GM12878 (cell line): ENCODE data around the gene AGER. TPM values are rescaled to one million over a fixed set of nuclear protein-coding genes. Genes with fewer than 3 reads are reported as not detected.
A peak's percentile ranks its signal among the peaks of the same experiment; 100 is the strongest.

Source experiments
- ATAC-seq: fragments of 200-7000 bp; cut with Tn5 transposase; 3 replicates; pipeline ENCODE4 v1.9.1; 2020; ENCODE audit warnings: mild to moderate bottlenecking, moderate library complexity
- BruUV-seq: library from RNA; stranded (reverse); fragments of 400-500 nt; replicated peaks from 2 replicates; lab custom pipeline; 2021; lab: Mats Ljungman, UMichigan
- CTCF ChIA-PET: fragments of 300-600 bp; sonication (Branson Sonifier 250); formaldehyde crosslinking; extraction: SDS; loops from one replicate; lab custom pipeline; 2021; ENCODE audit warnings: inconsistent platforms; lab: Yijun Ruan, JAX
- POLR2A ChIA-PET: fragments of 350-600 bp; formaldehyde crosslinking; extraction: SDS; loops from one replicate; lab custom pipeline; 2021; ENCODE audit warnings: inconsistent platforms; lab: Charles Lee
- RAD21 ChIA-PET: fragments of 300-600 bp; sonication (Branson Sonifier 250); formaldehyde crosslinking; loops from one replicate; lab custom pipeline; 2023; ENCODE audit warnings: antibody characterized with exemption; ENCODE audit not compliant: unreplicated experiment; lab: Charles Lee
- SMC1A ChIA-PET: fragments of 300-600 bp; sonication (Branson Sonifier 250); formaldehyde crosslinking; loops from one replicate; lab custom pipeline; 2023; ENCODE audit not compliant: unreplicated experiment, uncharacterized antibody; lab: Charles Lee
- DNase-seq: peaks from one replicate; pipeline ENCODE4 v3.0.0-alpha.2; 2011; ENCODE audit warnings: low read depth, low spot score
- FAIRE-seq: peaks from 3 replicates; lab custom pipeline; 2011; peaks lifted over from hg19 to GRCh38; lab: Jason Lieb, UNC
- H2AFZ ChIP-seq: 2 replicates; pipeline ENCODE4 v1.6.0; 2011; ENCODE audit warnings: low read depth, low read length, control low read depth; ENCODE audit not compliant: control insufficient read depth
- H3K27ac ChIP-seq: 2 replicates; pipeline ENCODE4 v1.5.1; 2011; ENCODE audit warnings: control low read depth; ENCODE audit not compliant: control insufficient read depth, insufficient read depth
- H3K27me3 ChIP-seq, 2 experiments: replicated peaks in 1 of 2; 2 replicates each; pipeline versions ENCODE4 v1.6.0 to v1.6.1; 2011; ENCODE audit warnings: low read length in 1 of 2; ENCODE audit not compliant: control insufficient read depth in 2 of 2, insufficient read depth in 2 of 2
- H3K36me3 ChIP-seq, 2 experiments: 2 replicates each; pipeline ENCODE4 v1.5.1; 2011; ENCODE audit warnings: low read length in 1 of 2; ENCODE audit not compliant: control insufficient read depth in 2 of 2, insufficient read depth in 2 of 2
- H3K4me1 ChIP-seq: 2 replicates; pipeline ENCODE4 v1.6.1; 2011; ENCODE audit warnings: mild to moderate bottlenecking, low read length, moderate library complexity, mixed read lengths; ENCODE audit not compliant: control insufficient read depth, insufficient read depth
- H3K4me2 ChIP-seq: 2 replicates; pipeline ENCODE4 v1.6.0; 2011; ENCODE audit warnings: control low read depth; ENCODE audit not compliant: control insufficient read depth, insufficient read depth
- H3K4me3 ChIP-seq: fragments of 200-600 bp; sonication (generic); 2 replicates; pipeline ENCODE4 v1.5.1; 2016
- H3K79me2 ChIP-seq: 2 replicates; pipeline ENCODE4 v1.6.0; 2011; ENCODE audit warnings: low read length; ENCODE audit not compliant: control insufficient read depth, insufficient read depth
- H3K9ac ChIP-seq: 2 replicates; pipeline ENCODE4 v1.8.0; 2011; ENCODE audit warnings: low read length, control low read depth, mixed read lengths; ENCODE audit not compliant: control insufficient read depth, insufficient read depth
- H3K9me3 ChIP-seq: replicated peaks from 3 replicates; pipeline ENCODE4 v1.5.1; 2011; ENCODE audit warnings: mild to moderate bottlenecking, low read length; ENCODE audit not compliant: control insufficient read depth, insufficient read depth
- H4K20me1 ChIP-seq: 2 replicates; pipeline ENCODE4 v1.6.0; 2011; ENCODE audit not compliant: control insufficient read depth, insufficient read depth
- ELK1 ChIP-seq: IDR thresholded peaks from 2 replicates; pipeline ENCODE4 v1.6.1; 2012; ENCODE audit warnings: low read depth, low read length, improper control_type of control experiment
- EZH2 ChIP-seq: IDR thresholded peaks from 2 replicates; pipeline ENCODE4 v1.6.1; 2012; ENCODE audit warnings: low read depth, mild to moderate bottlenecking, control low read depth, inconsistent platforms, low read length, borderline replicate concordance; ENCODE audit not compliant: control insufficient read depth
- GATAD2B ChIP-seq: fragments of 450-650 bp; conservative IDR thresholded peaks from 2 replicates; pipeline ENCODE4 v1.6.1; 2017; ENCODE audit warnings: low read depth, mild to moderate bottlenecking, moderate library complexity
- HCFC1 ChIP-seq: fragments of 150-350 bp; IDR thresholded peaks from 2 replicates; pipeline ENCODE4 v1.6.1; 2014; ENCODE audit warnings: low read length
- IKZF1 ChIP-seq: fragments of 450-650 bp; conservative IDR thresholded peaks from 2 replicates; pipeline ENCODE4 v1.6.1; 2017; ENCODE audit warnings: antibody characterized with exemption, mild to moderate bottlenecking
- JUND ChIP-seq: IDR thresholded peaks from 2 replicates; pipeline ENCODE4 v1.6.1; 2012; ENCODE audit warnings: low read depth, mild to moderate bottlenecking, low read length, improper control_type of control experiment, moderate library complexity
- NR2C2 ChIP-seq: IDR thresholded peaks from 2 replicates; pipeline ENCODE4 v1.6.1; 2011; ENCODE audit warnings: borderline replicate concordance, low read depth; ENCODE audit not compliant: control insufficient read depth, insufficient read length
- NRF1 ChIP-seq: conservative IDR thresholded peaks from 2 replicates; pipeline ENCODE4 v1.6.1; 2011; ENCODE audit warnings: mild to moderate bottlenecking, low read depth, low read length, improper control_type of control experiment
- POLR2AphosphoS2 ChIP-seq: IDR thresholded peaks from 2 replicates; pipeline ENCODE4 v1.6.1; 2011; ENCODE audit warnings: low read depth, mild to moderate bottlenecking, low read length, improper control_type of control experiment, moderate library complexity
- POU2F2 ChIP-seq: IDR thresholded peaks from 3 replicates; pipeline ENCODE4 v1.6.1; 2011; ENCODE audit warnings: low read depth, mild to moderate bottlenecking, low read length, borderline replicate concordance
- RELB ChIP-seq: fragments of 450-650 bp; IDR thresholded peaks from 2 replicates; pipeline ENCODE4 v1.6.1; 2017; ENCODE audit warnings: low read depth, mild to moderate bottlenecking, moderate library complexity
- SIN3A ChIP-seq: IDR thresholded peaks from 2 replicates; pipeline ENCODE4 v1.6.1; 2012; ENCODE audit warnings: low read depth, low read length, improper control_type of control experiment
- SMC3 ChIP-seq: IDR thresholded peaks from 2 replicates; pipeline ENCODE4 v1.6.1; 2011; ENCODE audit warnings: low read length, improper control_type of control experiment, borderline replicate concordance
- TBL1XR1 ChIP-seq: IDR thresholded peaks from 2 replicates; pipeline ENCODE4 v1.6.1; 2012; ENCODE audit warnings: low read depth, low read length, improper control_type of control experiment
- WRNIP1 ChIP-seq: IDR thresholded peaks from 2 replicates; pipeline ENCODE4 v1.6.1; 2011; ENCODE audit warnings: low read depth, low read length, improper control_type of control experiment, borderline replicate concordance
- ZBTB40 ChIP-seq: fragments of 450-650 bp; IDR thresholded peaks from 2 replicates; pipeline ENCODE4 v1.6.1; 2016; ENCODE audit warnings: mild to moderate bottlenecking, moderate library complexity, borderline replicate concordance
- ZNF622 ChIP-seq: fragments of 450-650 bp; IDR thresholded peaks from 2 replicates; pipeline ENCODE4 v1.6.1; 2017; ENCODE audit warnings: mild to moderate bottlenecking, inconsistent platforms
- WGBS: methylation state at CpG from one replicate; pipeline ENCODE4 v1.1.6; 2016; ENCODE audit warnings: low lambda C conversion rate; ENCODE audit not compliant: insufficient replicate concordance, insufficient coverage; ENCODE audit errors: missing lambda C conversion rate; 5-methylcytosine and 5-hydroxymethylcytosine counted together
- in situ Hi-C: fragments of 300-500 bp; cut with MboI; formaldehyde crosslinking; loops from 9 replicates; pipeline ENCODE4 v1.14.3; 2018; ENCODE audit warnings: mixed read lengths
- intact Hi-C: fragments of 100-400 bp; cut with micrococcal nuclease; formaldehyde crosslinking; loops from one replicate; pipeline ENCODE4 v1.14.2; 2022; ENCODE audit not compliant: unreplicated experiment
- polyA plus RNA-seq, 11 experiments: library from polyadenylated mRNA; depleted of rRNA in 4 of 11; unstranded in 6 of 11; stranded (reverse) in 5 of 11; fragments of >200 nt; fragmentation: Nextera tagmentation in 4 of 11; fragmentation: Illumina TruSeq in 1 of 11; extraction: Ambion mirVana in 4 of 11; extraction: Trizol in 1 of 11; gene quantifications; 1 replicate in 1 of 11; 2 replicates in 10 of 11; pipeline versions ENCODE4 v1.2.1 to v1.2.3, GENCODE V29; 2011 to 2016; ENCODE audit warnings: inconsistent platforms in 2 of 11, missing spikeins in 2 of 11, low read depth in 1 of 11
- total RNA-seq, 4 experiments: library from RNA; depleted of rRNA in 3 of 4; stranded (reverse); fragments of >200 nt in 3 of 4; fragmentation: Illumina TruSeq in 1 of 4; extraction: Trizol in 1 of 4; gene quantifications; 2 replicates each; pipeline versions ENCODE4 v1.2.1 to v1.2.3, GENCODE V29; 2013 to 2021

The AGER gene
- total and polyA plus RNA-seq, 10 of the 15 experiments (the other 5 are each of a cell fraction or from before 2014, with no cell fraction given) = 1.1 to 18.2 (median 3.9) TPM

- H3K4me3 ChIP-seq = peak overlapping the region; percentile 86; the same call in 1 of the 2 replicates
- in situ Hi-C loops (no loop called here), intact Hi-C loops (no loop called here)
- H3K27ac ChIP-seq = no peak overlapping the region
- H3K79me2 ChIP-seq = peaks cover 20% of the 10 kb centered on the region
- 76% methylated on average over 10 of the region's 10 CpGs for WGBS
- POLR2A ChIA-PET = interaction anchor here (0.7 to 5.7 kb wide), 4 partner anchors 10 to 74 kb away, joined by 3 to 123 read pairs (median 31); partner anchors contain the start of genes ATF6B, GPSM3 and PBX2
- RAD21 ChIA-PET = interaction anchor here (1.5 to 1.9 kb wide), 3 partner anchors 11 to 16 kb away, joined by 6 to 9 read pairs (median 7); partner anchors contain the start of gene GPSM3
- CTCF ChIA-PET = interaction anchor here (0.9 to 2.2 kb wide), 3 partner anchors 11 to 51 kb away, joined by 3 to 19 read pairs (median 3); no protein-coding TSS in a partner anchor
- peaks cover 6% of the 10 kb centered on the region for H3K4me1 ChIP-seq
- H3K4me2 ChIP-seq = peak overlapping the region; percentile 77
- no peak for ATAC-seq
- no peaks in the 10 kb centered on the region for H3K27me3 ChIP-seq
- no TSS peak for BruUV-seq
- SMC1A ChIA-PET = interaction anchor here (1.7 to 4.2 kb wide), 2 partner anchors 9 to 12 kb away, joined by 6 to 41 read pairs; partner anchors contain the start of genes GPSM3 and PBX2
- peak; percentile 7 for FAIRE-seq
- no peak overlapping the region for H2AFZ ChIP-seq
- H3K36me3 ChIP-seq = peaks cover 3 to 4% of the 10 kb centered on the region in 2 experiments; a peak in 3 of 4 replicates
- H3K9me3 ChIP-seq = no peaks in the 10 kb centered on the region
- peak overlapping the region; percentile 91 for H3K9ac ChIP-seq
- no peak for DNase-seq
- H4K20me1 ChIP-seq = no peaks in the 10 kb centered on the region
- TF ChIP-seq POU2F2 (no peak), HCFC1 (no peak), EZH2 (no peak), TBL1XR1 (no peak), ELK1 (no peak), IKZF1 (no peak), JUND (no peak), ZBTB40 (no peak), SIN3A (no peak), ZNF622 (no peak), POLR2AphosphoS2 (no peak), NR2C2 (no peak), GATAD2B (no peak), WRNIP1 (no peak), RELB (no peak), NRF1 (no peak), SMC3 (no peak)
Observed at GRCh38 chr6:32179766-32180405, 4.2 kb downstream of the AGER start.
